Thyroid gland (tissue), 4 donors: ENCODE data around the gene DIAPH1. TPM values are rescaled to one million over a fixed set of nuclear protein-coding genes. Genes with fewer than 3 reads are reported as not detected.
A peak's percentile ranks its signal among the peaks of the same experiment; 100 is the strongest.

Experiments
- DNase-seq, 2 donors: peaks; one replicate each; pipeline ENCODE4 v3.0.0-alpha.2; 2019
- H3K27ac ChIP-seq, 3 donors: fragments of 200-600 bp; sonication (generic); 1 replicate in 2 of 3; 2 replicates in 1 of 3; pipeline ENCODE4 v1.5.1; 2016 to 2019; ENCODE audit warnings: mild to moderate bottlenecking in 1 of 3, moderate library complexity in 1 of 3
- H3K27me3 ChIP-seq: fragments of 200-600 bp; sonication (generic); one replicate; pipeline ENCODE4 v1.5.1; 2019
- H3K36me3 ChIP-seq, 2 donors: fragments of 200-600 bp; sonication (generic); one replicate each; pipeline ENCODE4 v1.5.1; 2016 to 2019
- H3K4me1 ChIP-seq, 2 donors: fragments of 200-600 bp; sonication (generic); one replicate each; pipeline ENCODE4 v1.5.1; 2017 to 2019
- H3K4me3 ChIP-seq, 3 donors: fragments of 200-600 bp; sonication (generic); replicated peaks in 1 of 3; 1 replicate in 2 of 3; 2 replicates in 1 of 3; pipeline ENCODE4 v1.5.1; 2016; ENCODE audit warnings: mild to moderate bottlenecking in 1 of 3
- H3K9me3 ChIP-seq: fragments of 200-600 bp; sonication (generic); one replicate; pipeline ENCODE4 v1.5.1; 2017
- POLR2A ChIP-seq, 2 donors: fragments of 450-650 bp; IDR thresholded peaks; one replicate each; pipeline ENCODE4 v1.6.1; 2017; ENCODE audit warnings: antibody characterized with exemption in 2 of 2, mild to moderate bottlenecking in 2 of 2, moderate library complexity in 1 of 2
- WGBS, 2 donors: methylation state at CpG; one replicate each; pipeline ENCODE4 v1.1.5; 2017; 5-methylcytosine and 5-hydroxymethylcytosine counted together
- intact Hi-C: fragments of 100-400 bp; cut with DNase I; formaldehyde crosslinking; loops from one replicate; pipeline ENCODE4 v1.15.1; 2023
- total RNA-seq, 4 donors: library from RNA; depleted of rRNA; stranded (reverse); fragments of >200 nt; gene quantifications; one replicate each; pipeline ENCODE4 v1.2.3, GENCODE V29; 2016
- TF ChIP-seq, protein P1 (sequence below), 6 experiments: fragments of 200-600 bp in 3 of 6; fragments of 450-650 bp in 3 of 6; sonication (generic) in 3 of 6; IDR thresholded peaks; one replicate each; pipeline ENCODE4 v1.5.1; 2016 to 2019; ENCODE audit warnings: antibody characterized with exemption in 6 of 6, mild to moderate bottlenecking in 2 of 6, inconsistent platforms in 1 of 6, moderate library complexity in 1 of 6

DIAPH1 gene
- total RNA-seq, 4 donors from 2014 or later: 82.1 to 103 (median 89.7) TPM

DNA sequence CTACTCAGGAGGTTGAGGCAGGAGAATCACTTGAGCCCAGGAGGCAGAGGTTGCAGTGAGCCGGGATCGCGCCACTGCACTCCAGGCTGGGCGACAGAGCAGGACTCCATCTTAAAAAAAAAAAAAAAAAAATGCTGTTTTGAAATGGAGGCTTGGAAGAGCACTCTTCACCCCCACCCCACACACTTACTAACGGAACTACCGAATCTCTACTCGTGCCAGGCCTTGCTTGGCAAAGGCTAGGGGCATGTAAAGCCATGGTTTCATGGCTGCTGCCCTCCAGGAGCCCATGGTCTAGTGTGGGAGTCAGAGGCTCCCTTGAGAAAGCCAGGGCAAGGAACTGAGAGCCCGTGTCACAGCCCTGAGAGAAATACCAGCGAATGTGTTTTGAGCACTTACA is 108.6 kb downstream of the DIAPH1 start:
- Histone ChIP-seq H3K36me3 (peaks cover 0 to 10% of the 10 kb centered on the region in 2 donors), H3K9me3 (no peaks in the 10 kb centered on the region), H3K27me3 (no peaks in the 10 kb centered on the region), H3K4me3 (no peak overlapping the region), H3K4me1 (peaks cover 27 to 51% of the 10 kb centered on the region in 2 donors), H3K27ac (no peak overlapping the region)
- WGBS, 2 donors: 92 to 94% methylated on average over 9 of the region's 9 CpGs
- no peak for TF ChIP-seq POLR2A (IDR thresholded peaks at IDR 0.05)
- TF ChIP-seq, protein P1, sequence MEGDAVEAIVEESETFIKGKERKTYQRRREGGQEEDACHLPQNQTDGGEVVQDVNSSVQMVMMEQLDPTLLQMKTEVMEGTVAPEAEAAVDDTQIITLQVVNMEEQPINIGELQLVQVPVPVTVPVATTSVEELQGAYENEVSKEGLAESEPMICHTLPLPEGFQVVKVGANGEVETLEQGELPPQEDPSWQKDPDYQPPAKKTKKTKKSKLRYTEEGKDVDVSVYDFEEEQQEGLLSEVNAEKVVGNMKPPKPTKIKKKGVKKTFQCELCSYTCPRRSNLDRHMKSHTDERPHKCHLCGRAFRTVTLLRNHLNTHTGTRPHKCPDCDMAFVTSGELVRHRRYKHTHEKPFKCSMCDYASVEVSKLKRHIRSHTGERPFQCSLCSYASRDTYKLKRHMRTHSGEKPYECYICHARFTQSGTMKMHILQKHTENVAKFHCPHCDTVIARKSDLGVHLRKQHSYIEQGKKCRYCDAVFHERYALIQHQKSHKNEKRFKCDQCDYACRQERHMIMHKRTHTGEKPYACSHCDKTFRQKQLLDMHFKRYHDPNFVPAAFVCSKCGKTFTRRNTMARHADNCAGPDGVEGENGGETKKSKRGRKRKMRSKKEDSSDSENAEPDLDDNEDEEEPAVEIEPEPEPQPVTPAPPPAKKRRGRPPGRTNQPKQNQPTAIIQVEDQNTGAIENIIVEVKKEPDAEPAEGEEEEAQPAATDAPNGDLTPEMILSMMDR (IDR thresholded peaks at IDR 0.05): no peak
- intact Hi-C loops: no loop called here
- no peak for DNase-seq

DNA sequence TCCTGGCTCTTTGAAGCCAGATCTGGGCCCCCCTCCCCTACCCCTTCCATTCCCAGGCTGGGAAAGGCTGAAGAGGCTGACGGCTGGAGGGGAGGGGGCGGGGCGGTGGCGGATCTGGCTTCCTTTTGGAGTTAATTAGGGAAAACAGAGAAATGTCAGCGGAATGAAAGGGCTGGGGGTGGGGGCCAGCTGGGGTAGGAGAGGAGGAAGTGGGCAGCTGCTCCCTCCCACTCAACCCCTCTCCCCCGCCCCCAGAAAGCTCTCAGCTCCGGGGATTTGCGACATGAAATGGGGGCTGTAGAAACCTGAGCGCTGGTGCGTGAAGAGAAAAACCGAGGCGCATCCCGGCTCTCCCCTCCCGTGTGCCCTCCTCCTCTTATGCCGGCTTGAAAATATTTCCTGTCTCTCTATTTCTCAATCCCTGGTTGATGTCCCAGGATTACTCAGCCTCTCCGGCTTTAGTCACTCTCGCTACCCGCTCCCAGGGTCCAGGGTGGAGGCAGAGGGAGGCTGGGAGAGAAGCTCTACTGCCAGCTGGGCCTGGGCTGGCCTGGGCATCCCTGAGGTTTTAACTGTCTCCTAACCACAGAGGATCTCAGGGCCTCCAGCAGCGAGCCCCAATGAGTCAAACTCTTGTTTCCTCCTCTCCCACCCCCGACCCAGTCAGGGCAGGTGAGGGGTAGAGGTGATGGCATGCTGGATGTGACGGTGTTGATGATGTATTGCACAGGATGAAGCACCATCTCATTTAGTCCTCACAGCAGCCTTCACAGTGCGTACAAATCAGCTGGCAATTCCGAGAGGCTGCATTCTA is 109.8 kb downstream of the DIAPH1 start:
- DNase-seq: peak; percentile 31 to 38
- no peaks in the 10 kb centered on the region for H3K27me3 ChIP-seq
- H3K4me1 ChIP-seq: peaks cover 22 to 39% of the 10 kb centered on the region in 2 donors

DNA sequence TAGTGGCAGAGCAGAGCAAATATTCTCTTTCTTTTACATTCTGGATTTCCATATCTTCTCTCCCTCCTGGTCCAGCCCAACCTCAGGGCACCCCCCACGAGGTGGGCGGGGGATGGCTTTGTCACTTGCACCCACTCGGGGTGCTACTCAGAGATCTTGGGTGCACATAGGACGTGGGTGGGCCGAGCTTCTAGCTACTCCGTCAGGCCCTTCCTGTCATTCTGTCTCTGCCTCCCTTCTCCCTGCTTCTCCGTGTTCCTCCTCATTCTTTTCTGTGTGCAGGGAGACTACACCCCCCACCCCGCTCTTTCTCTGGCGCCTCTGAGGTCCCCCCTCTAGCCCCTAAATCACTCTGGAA is 110.4 kb downstream of the DIAPH1 start:
- intact Hi-C loops: no loop called here
- Histone ChIP-seq H3K9me3 (no peaks in the 10 kb centered on the region), H3K4me1 (peaks cover 16 to 35% of the 10 kb centered on the region in 2 donors), H3K27ac (peak overlapping the region; percentile 48 to 85 (median 81)), H3K4me3 (peak overlapping the region in 1 of 3 donors; percentile 23), H3K36me3 (peaks cover 0 to 10% of the 10 kb centered on the region in 2 donors), H3K27me3 (no peaks in the 10 kb centered on the region)
- WGBS, 2 donors: 26 to 31% methylated on average over 9 of the region's 9 CpGs
- TF ChIP-seq, protein P1 (IDR thresholded peaks at IDR 0.05): no peak
- no peak for TF ChIP-seq POLR2A (IDR thresholded peaks at IDR 0.05)
- no peak for DNase-seq

More for the DNA sequence above, 109.8 kb downstream of the DIAPH1 start:
- peak overlapping the region; percentile 48 to 85 (median 81) for H3K27ac ChIP-seq
- peak overlapping the region in 1 of 3 donors; percentile 23 for H3K4me3 ChIP-seq
- TF ChIP-seq, protein P1 (IDR thresholded peaks at IDR 0.05): no peak
- no peak for TF ChIP-seq POLR2A (IDR thresholded peaks at IDR 0.05)
- H3K36me3 ChIP-seq: peaks cover 0 to 10% of the 10 kb centered on the region in 2 donors
- intact Hi-C loops: no loop called here
- WGBS, 2 donors: 18 to 26% methylated on average over 23 of the region's 23 CpGs
- H3K9me3 ChIP-seq: no peaks in the 10 kb centered on the region

DNA sequence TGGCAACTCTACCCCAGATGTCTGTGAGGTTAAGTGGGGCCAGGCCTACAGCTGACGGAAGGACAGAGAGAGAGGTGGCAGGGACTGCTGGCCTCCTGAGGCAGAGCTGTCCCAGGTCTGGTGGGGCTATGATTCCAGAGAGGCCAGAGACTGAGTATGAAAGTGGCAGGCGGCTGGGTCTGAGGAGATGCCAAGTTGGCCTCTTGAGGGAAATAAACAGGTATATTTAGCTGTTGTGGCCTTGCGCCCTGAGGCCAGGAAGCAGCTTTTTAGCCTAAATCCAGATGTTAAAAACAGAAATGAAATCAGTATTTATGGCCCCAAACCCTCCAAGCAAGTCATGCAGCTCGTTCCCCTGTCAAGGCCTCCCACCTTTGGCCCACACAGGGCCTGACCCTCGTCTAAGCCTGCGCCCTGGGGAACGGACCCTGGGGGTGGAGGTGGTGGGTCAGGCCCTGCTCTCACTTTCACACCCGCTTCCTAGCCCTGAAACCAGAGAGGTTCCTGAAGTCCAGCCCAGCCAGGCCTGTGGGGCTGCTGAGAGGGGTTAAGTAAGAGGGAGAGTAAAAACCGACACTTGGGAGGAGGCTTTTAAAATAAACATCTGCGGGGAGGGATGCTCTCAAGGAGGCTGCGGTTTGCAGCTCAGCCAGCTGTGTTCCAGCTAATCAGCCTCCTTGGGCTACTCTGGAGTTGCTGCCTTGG is 111.3 kb downstream of the DIAPH1 start:
- H3K9me3 ChIP-seq: no peaks in the 10 kb centered on the region
- no peak overlapping the region for H3K4me3 ChIP-seq
- no peak for DNase-seq
- H3K27ac ChIP-seq: peak overlapping the region in 2 of 3 donors; percentile 81 to 85
- 60 to 63% methylated on average over 11 of the region's 11 CpGs for WGBS, 2 donors
- TF ChIP-seq POLR2A (IDR thresholded peaks at IDR 0.05): no peak
- TF ChIP-seq, protein P1 (IDR thresholded peaks at IDR 0.05): no peak
- no peaks in the 10 kb centered on the region for H3K27me3 ChIP-seq
- intact Hi-C loops: no loop called here
- H3K4me1 ChIP-seq: peaks cover 13 to 33% of the 10 kb centered on the region in 2 donors
- H3K36me3 ChIP-seq: peaks cover 0 to 10% of the 10 kb centered on the region in 2 donors
